Measurements from ENCODE around the gene LY6G5C.

LY6G5C gene

DNA sequence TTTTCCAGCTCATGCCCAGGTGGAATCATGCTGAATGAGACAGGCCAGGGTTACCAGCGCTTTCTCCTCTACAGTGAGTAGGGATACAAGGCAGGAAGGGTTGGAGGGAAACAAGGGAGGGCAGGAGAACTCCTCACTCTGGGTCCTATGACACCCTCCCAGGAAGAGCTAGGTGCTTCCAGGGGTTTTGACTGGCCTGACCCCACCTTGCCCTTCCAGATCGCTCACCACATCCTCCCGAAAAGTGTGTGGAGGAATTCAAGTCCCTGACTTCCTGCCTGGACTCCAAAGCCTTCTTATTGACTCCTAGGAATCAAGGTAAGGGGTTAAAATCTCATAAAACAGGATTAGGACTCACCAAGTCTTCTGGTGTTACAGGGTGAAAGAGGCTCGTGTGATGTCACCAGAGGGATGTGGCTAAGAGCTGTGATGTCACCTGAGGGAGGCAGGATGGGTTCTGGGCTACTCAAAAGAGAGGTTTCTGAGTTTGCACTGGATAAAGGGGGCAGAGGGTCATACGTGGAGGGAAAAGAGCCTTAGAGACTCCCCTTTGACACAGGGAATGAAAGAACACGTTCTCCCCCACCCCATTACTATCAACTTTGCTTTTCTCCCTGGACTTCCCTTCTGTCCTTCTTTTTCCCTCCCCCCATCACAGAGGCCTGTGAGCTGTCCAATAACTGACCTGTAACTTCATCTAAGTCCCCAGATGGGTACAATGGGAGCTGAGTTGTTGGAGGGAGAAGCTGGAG lies 23.3 kb downstream of the LY6G5C start:
- TF ChIP-seq ELF4 (IDR thresholded peaks at IDR 0.05): no peak
- TF ChIP-seq BHLHE40 (IDR thresholded peaks at IDR 0.05; ENCODE audit: borderline replicate concordance): no peak
- no peak for TF ChIP-seq ARNT (IDR thresholded peaks at IDR 0.05)
- TF ChIP-seq, protein P1, sequence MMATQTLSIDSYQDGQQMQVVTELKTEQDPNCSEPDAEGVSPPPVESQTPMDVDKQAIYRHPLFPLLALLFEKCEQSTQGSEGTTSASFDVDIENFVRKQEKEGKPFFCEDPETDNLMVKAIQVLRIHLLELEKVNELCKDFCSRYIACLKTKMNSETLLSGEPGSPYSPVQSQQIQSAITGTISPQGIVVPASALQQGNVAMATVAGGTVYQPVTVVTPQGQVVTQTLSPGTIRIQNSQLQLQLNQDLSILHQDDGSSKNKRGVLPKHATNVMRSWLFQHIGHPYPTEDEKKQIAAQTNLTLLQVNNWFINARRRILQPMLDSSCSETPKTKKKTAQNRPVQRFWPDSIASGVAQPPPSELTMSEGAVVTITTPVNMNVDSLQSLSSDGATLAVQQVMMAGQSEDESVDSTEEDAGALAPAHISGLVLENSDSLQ (IDR thresholded peaks at IDR 0.05): no peak
- no peak for TF ChIP-seq TARDBP (IDR thresholded peaks at IDR 0.05)
- no peak for DNase-seq (ENCODE audit: extremely low spot score)
- ChIA-PET CTCF (no interaction called here), POLR2A (no interaction called here)

DNA sequence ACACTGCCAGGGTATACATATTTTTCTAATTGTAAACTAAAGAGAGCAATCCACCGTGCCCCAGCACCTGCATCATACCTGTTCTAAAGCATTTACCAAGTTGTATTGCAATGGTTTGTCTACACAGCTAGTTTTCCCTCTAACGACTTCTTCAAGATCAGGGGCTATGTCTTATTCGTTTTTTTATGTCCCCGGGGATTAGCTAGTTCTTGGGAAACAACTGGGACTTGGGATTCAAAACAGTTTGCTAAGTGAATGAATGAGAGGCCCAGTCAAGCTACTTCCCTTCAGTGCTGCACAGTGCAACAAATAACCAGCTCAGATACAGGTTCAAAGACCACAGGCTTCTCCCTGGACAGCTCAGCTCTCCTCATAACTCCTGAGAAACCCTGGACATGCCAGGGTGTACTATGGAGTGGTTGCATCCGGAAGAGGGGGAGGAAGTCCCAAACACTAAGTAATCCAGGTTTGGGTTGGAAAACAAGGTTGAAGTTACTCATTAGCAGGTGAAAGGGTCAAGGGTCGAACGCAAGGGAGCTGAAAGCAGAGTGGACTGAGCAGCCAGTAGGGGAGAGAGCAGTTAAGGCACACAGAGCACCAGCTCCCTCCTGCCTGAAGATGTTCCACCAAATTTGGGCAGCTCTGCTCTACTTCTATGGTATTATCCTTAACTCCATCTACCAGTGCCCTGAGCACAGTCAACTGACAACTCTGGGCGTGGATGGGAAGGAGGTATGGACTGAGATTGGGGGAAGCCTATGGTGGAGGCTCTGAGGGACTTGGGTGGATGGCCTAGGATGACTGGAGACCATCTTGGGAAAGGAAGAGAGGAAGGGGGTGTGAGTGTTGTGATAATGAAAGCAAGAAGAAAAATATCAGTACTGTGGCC lies 25.3 kb downstream of the LY6G5C start, which contains the start of gene APOM:
TSS of gene APOM (plus strand) at position 546 of the 889 bp plus-strand sequence. CDS start at position 619, 73 bp downstream.
- ChIA-PET CTCF (no interaction called here), POLR2A (interaction anchor here (0.7 to 1.8 kb wide), 5 partner anchors 9 to 1316 kb away, joined by 3 to 11 read pairs (median 4); partner anchors contain the start of genes CSNK2B and GPANK1)
- DNase-seq (ENCODE audit: extremely low spot score): no peak
- no peak for TF ChIP-seq BHLHE40 (IDR thresholded peaks at IDR 0.05; ENCODE audit: borderline replicate concordance)
- TF ChIP-seq CTBP1 (IDR thresholded peaks at IDR 0.05; ENCODE audit: borderline replicate concordance): no peak
- no peak for TF ChIP-seq ELF4 (IDR thresholded peaks at IDR 0.05)
- no peak for TF ChIP-seq ZNF384 (IDR thresholded peaks at IDR 0.05)
- TF ChIP-seq FOXK2 (IDR thresholded peaks at IDR 0.05): no peak
- no peak for TF ChIP-seq SUZ12 (IDR thresholded peaks at IDR 0.05)
- TF ChIP-seq, protein P1 (IDR thresholded peaks at IDR 0.05): no peak

DNA sequence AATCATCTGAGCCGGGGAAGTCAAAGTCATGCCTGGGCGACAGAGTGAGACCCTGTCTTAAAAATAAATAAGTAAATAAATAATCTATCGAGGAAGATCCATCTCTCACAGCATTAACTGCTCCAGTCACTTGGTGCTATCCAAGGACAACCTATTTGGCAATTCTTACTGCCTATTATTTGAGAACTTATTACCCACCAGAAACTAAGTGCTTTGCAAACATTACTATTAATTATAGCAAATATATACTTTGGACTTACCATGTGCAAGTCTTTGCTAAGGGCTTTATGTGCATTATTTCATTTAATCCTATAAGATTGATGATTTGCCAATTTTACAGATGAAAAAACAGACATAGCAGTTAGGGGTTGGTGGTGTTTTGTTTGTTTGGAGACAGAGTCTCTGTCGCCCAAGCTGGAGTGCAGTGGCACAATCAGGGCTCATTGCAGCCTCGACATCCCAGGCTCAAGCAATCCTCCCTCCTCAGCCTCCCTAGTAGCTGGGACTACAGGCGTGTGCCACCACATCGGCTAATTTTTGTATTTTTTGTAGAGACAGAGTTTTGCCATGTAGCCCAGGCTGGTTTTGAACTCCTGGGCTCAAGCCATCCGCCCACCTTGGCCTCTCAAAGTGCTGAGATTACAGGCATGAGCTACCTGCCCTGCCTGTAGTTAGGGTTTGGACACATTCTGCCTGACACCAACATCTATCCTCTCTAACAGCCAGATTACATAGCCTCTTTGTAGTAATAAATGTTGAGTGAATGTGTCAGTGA lies 26.1 kb downstream of the LY6G5C start:
- TF ChIP-seq HDGF (IDR thresholded peaks at IDR 0.05; ENCODE audit: borderline replicate concordance) (no peak), FOXM1 (IDR thresholded peaks at IDR 0.05; ENCODE audit: borderline replicate concordance) (no peak), SUZ12 (IDR thresholded peaks at IDR 0.05) (no peak), FOXA1 (IDR thresholded peaks at IDR 0.05) (no peak)
- DNase-seq (ENCODE audit: extremely low spot score): no peak
- POLR2A ChIA-PET: interaction anchor here (1.1 to 4.5 kb wide), 3 partner anchors 10 to 1317 kb away, joined by 4 to 24 read pairs (median 11); partner anchors contain the start of genes GPANK1 and PRRC2A
- CTCF ChIA-PET: interaction anchor here (0.7 kb wide), 1 partner anchor 136 kb away, joined by 6 read pairs; no protein-coding TSS in a partner anchor

DNA sequence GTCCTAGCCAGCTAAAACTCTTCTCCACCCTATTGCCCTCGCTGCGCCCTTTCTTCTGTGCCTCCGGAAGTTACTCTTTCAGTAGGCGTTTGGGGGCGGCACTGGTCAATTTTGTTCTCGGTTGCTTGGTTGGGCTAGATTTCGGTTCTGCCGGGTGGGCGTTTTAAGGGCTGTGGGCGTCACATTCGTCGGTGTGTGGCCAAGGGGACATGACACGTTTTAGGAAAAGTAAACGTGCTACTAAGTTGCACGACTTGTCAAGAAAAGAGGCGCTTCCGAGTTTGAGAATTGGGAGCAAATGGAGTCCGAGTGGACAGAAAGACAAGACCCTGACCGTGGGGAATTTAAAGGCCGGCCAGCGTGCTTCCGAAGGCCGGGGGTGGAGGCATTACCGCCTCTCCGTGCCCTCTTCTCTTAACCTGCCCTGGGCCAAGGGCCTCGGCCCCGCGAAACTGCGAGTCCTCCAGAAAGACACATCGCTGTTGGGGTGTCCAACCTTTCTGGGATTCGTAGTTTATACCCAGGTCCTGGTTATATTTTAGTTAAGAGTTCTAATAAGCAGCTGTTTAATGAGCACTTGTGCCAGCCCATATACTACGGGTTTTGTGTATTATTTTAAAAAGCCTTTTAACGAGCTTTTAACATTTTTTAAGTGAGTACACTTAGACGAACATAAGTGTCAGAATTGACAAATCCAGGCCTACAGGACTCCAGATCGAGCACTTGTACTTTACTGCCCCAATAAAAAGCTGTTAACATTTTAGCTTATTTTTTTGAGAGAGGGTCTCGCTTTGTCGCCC lies 27.7 kb downstream of the LY6G5C start:
- DNase-seq (ENCODE audit: extremely low spot score): peak; percentile 88
- ChIA-PET CTCF (interaction anchor here (1.1 kb wide), 1 partner anchor 7 kb away, joined by 4 read pairs; the partner anchor contains the start of gene C6orf47), POLR2A (interaction anchor here (0.8 to 5.6 kb wide), 21 partner anchors 9 to 319 kb away, joined by 3 to 138 read pairs (median 5); partner anchors contain the start of genes ABHD16A, AIF1, C6orf47 and CSNK2B)
- TF ChIP-seq L3MBTL2 (conservative IDR thresholded peaks at IDR 0.05): 0 out of 2 replicates have a peak, but pooled peaks have one; percentile 46
- TF ChIP-seq CTBP1 (IDR thresholded peaks at IDR 0.05; ENCODE audit: borderline replicate concordance): no peak

DNA sequence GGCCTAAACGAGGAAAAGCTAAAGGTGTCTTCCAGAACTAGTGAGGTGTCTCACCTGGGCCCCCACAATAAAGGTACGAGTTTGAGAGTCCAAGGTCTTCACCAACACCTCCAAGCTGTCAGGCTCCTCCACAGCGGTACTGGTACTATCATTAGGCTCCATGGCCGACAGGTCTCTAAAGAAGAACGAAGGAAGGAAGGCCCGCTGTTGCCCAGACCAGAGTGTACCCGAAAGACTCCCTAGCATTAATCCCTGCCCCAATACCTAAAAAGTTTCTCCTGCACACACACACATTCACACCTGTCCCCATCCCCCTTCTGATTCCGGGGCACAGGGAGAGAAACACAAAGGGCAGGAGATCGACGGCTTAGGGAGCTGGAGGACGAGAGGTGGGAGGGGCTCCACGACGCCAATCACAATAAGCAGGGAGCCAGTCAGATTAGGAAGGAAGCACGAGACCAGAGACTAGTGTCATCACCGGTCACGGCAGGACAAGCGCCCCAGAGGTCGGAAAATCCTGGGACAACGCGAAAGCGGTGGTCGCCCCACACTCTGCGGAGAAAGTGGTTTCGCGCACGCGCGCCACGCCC lies 29.2 kb downstream of the LY6G5C start:
- DNase-seq (ENCODE audit: extremely low spot score): no peak
- TF ChIP-seq ZNF384 (IDR thresholded peaks at IDR 0.05): no peak
- TF ChIP-seq, protein P1 (IDR thresholded peaks at IDR 0.05): peak; percentile 92
- ChIA-PET POLR2A (interaction anchor here (0.7 to 5.6 kb wide), 19 partner anchors 9 to 321 kb away, joined by 3 to 138 read pairs (median 4); partner anchors contain the start of genes ABHD16A, C6orf47, DDX39B and DXO), CTCF (interaction anchor here (0.6 to 1.1 kb wide), 5 partner anchors 9 to 106 kb away, joined by 3 to 4 read pairs (median 3); partner anchors contain the start of genes ATP6V1G2 and C6orf47)

DNA sequence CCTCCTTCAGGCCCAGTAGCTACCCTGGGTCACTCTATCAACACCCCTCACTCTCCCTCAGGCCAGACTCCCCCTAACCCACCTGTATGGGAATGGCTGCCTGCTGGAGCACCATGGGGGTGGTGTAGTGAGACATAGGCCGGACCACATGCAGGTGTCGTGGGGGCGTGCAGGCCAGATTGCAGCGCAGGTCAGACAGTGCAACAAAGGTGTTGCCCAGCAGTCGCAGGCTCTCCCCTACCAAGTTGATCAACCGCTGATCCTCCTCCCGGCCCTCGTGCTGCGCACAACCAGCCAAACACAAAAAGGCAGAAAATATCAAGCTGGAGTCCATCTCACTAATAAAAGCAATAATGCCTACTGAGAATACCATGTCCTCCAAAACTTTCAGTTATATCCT lies 35.5 kb downstream of the LY6G5C start:
- no peak for DNase-seq (ENCODE audit: extremely low spot score)
- POLR2A ChIA-PET: no interaction called here
- CTCF ChIA-PET: no interaction called here
- TF ChIP-seq L3MBTL2 (conservative IDR thresholded peaks at IDR 0.05) (no peak), CTBP1 (IDR thresholded peaks at IDR 0.05; ENCODE audit: borderline replicate concordance) (no peak), TARDBP (IDR thresholded peaks at IDR 0.05) (no peak), FOXM1 (IDR thresholded peaks at IDR 0.05; ENCODE audit: borderline replicate concordance) (no peak), HDGF (IDR thresholded peaks at IDR 0.05; ENCODE audit: borderline replicate concordance) (no peak), FOXA1 (IDR thresholded peaks at IDR 0.05) (no peak), BHLHE40 (IDR thresholded peaks at IDR 0.05; ENCODE audit: borderline replicate concordance) (no peak), ELF4 (IDR thresholded peaks at IDR 0.05) (no peak), FOXK2 (IDR thresholded peaks at IDR 0.05) (no peak), LEF1 (IDR thresholded peaks at IDR 0.05; ENCODE audit: borderline replicate concordance) (no peak), SP1 (IDR thresholded peaks at IDR 0.05) (no peak), SUZ12 (IDR thresholded peaks at IDR 0.05) (no peak), NFRKB (IDR thresholded peaks at IDR 0.05) (no peak), ZNF384 (IDR thresholded peaks at IDR 0.05) (no peak), ARNT (IDR thresholded peaks at IDR 0.05) (no peak)
- TF ChIP-seq, protein P1 (IDR thresholded peaks at IDR 0.05): no peak

Measured in HEK293T (cell line).